Measurements from ENCODE around the gene SLC6A14. TPM values are rescaled to one million over a fixed set of nuclear protein-coding genes. Genes with fewer than 3 reads are reported as not detected.

Gene SLC6A14
- total and polyA plus RNA-seq, 4 donors: 26.5 to 103 (median 32.4) TPM

- ATAC-seq (ENCODE audit: insufficient read depth, low FRiP score) (peak; percentile 19), DNase-seq (no peak)
- Histone ChIP-seq H3K27ac (ENCODE audit: low read depth in 1 of 2, low read length in 1 of 2) (no peak overlapping the region), H3K9ac (ENCODE audit: insufficient read depth in 1 of 2, low read length in 2 of 2) (no peak overlapping the region), H3K27me3 (ENCODE audit: control insufficient read depth in 3 of 3, insufficient read depth in 3 of 3, low read length in 2 of 3) (no peaks in the 10 kb centered on the region), H3K4me3 (no peak overlapping the region), H3K4me1 (ENCODE audit: control insufficient read depth in 5 of 5, insufficient read depth in 5 of 5, low read length in 5 of 5) (no peaks in the 10 kb centered on the region), H3K9me3 (ENCODE audit: control insufficient read depth in 4 of 4, insufficient read depth in 3 of 4, low read length in 3 of 4) (no peaks in the 10 kb centered on the region), H3K36me3 (ENCODE audit: control insufficient read depth in 4 of 4, insufficient read depth in 4 of 4, low read length in 4 of 4) (no peaks in the 10 kb centered on the region)
- TF ChIP-seq, protein P1, sequence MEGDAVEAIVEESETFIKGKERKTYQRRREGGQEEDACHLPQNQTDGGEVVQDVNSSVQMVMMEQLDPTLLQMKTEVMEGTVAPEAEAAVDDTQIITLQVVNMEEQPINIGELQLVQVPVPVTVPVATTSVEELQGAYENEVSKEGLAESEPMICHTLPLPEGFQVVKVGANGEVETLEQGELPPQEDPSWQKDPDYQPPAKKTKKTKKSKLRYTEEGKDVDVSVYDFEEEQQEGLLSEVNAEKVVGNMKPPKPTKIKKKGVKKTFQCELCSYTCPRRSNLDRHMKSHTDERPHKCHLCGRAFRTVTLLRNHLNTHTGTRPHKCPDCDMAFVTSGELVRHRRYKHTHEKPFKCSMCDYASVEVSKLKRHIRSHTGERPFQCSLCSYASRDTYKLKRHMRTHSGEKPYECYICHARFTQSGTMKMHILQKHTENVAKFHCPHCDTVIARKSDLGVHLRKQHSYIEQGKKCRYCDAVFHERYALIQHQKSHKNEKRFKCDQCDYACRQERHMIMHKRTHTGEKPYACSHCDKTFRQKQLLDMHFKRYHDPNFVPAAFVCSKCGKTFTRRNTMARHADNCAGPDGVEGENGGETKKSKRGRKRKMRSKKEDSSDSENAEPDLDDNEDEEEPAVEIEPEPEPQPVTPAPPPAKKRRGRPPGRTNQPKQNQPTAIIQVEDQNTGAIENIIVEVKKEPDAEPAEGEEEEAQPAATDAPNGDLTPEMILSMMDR (IDR thresholded peaks at IDR 0.05; ENCODE audit: control extremely low read depth, extremely low read depth): no peak
Measured at GRCh38 chrX:116499780-116500179, 63.4 kb downstream of the SLC6A14 start.

Small RNA genes within 50 kb of the gene (small RNA-seq; reads per million reads assigned to genes)
- not detected for gene RNU6-154P (ENCODE audit: low replicate concordance)

Other genes starting within 250 kb of the SLC6A14 start
- gene CT83, start 26.4 kb downstream of the SLC6A14 start, total RNA-seq: not detected
- not detected for gene CT83, start 26.4 kb downstream of the SLC6A14 start, polyA plus RNA-seq

Measured in lung (tissue), 13 donors.